ENCODE results near the gene ERG28.

- TF ChIP-seq CTCF (IDR thresholded peaks at IDR 0.05) (no peak), POLR2A (IDR thresholded peaks at IDR 0.05) (no peak)
Observed at GRCh38 chr14:75647640-75648039, 13.0 kb downstream of the ERG28 start.

Data from body of pancreas (tissue), 4 donors.